GM12891 (cell line): ENCODE measurements around the gene TMOD1.
"Not testable (repeated sequence)": the region's sequence is repeated elsewhere in the genome, so short reads cannot be mapped to it uniquely, and the experiment has no call there.

Experiments used
- DNase-seq: peaks from one replicate; pipeline ENCODE4 v3.0.0; 2011; ENCODE audit warnings: low spot score; ENCODE audit not compliant: insufficient read length
- FAIRE-seq: peaks from 2 replicates; lab custom pipeline; 2011; peaks lifted over from hg19 to GRCh38; lab: Jason Lieb, UNC
- PAX5 ChIP-seq: IDR thresholded peaks from 2 replicates; pipeline ENCODE4 v1.6.1; 2011; ENCODE audit warnings: low read length, moderate library complexity, mild to moderate bottlenecking; ENCODE audit not compliant: insufficient read depth, severe bottlenecking
- POLR2A ChIP-seq: IDR thresholded peaks from 2 replicates; pipeline ENCODE4 v1.6.1; 2011; ENCODE audit warnings: low read depth, low read length, control low read depth
- POLR2AphosphoS5 ChIP-seq: IDR thresholded peaks from 2 replicates; pipeline ENCODE4 v1.6.1; 2011; ENCODE audit warnings: low read depth, low read length, control low read depth
- POU2F2 ChIP-seq: IDR thresholded peaks from 2 replicates; pipeline ENCODE4 v1.6.1; 2011; ENCODE audit warnings: low read depth, mild to moderate bottlenecking, control low read depth, low read length, moderate library complexity
- SPI1 ChIP-seq: IDR thresholded peaks from 2 replicates; pipeline ENCODE4 v1.6.1; 2011; ENCODE audit warnings: low read depth, low read length, control low read depth
- TAF1 ChIP-seq: IDR thresholded peaks from 2 replicates; pipeline ENCODE4 v1.6.1; 2011; ENCODE audit warnings: low read depth, low read length, control low read depth

The TMOD1 gene

GRCh38 chr9:97478301-97478981 is 23.0 kb upstream of the TMOD1 start:
- DNase-seq: no peak
- no peak for FAIRE-seq
- TF ChIP-seq POLR2AphosphoS5 (no peak), SPI1 (no peak), POLR2A (no peak), PAX5 (no peak), POU2F2 (no peak), TAF1 (no peak)

DNA sequence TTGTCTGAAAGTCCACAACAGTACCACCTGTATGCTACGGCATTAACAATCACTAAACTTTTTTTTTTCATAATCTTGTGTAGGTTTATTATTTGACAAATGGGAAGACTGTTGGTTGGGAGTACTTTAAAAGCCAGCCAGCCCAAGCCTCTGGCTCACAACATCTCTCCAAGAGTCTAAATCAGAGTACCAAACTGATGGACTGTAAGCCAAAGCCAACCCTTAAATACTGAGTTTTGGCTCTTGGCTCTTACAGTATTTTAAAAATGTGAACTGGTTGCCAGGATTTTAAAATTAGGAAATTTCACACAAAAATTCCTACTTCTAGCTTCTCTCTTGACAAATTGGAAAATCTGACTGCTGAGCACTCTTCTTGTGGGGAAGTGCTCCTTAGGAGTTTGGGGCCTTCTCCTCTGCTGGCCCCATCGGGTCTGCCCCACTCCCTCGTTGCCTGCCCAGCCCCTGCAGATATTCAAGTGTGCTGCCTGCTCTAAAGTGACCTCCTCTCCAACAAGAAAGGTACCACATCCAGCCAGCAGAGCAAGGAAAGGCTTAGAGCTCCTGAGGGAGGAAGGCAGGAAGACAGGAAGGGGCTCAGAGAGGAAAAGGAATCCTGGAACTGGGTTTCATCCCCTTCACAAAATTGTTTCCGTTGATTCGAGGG is 21.8 kb upstream of the TMOD1 start:
- DNase-seq: no peak
- no peak for FAIRE-seq
- TF ChIP-seq POU2F2: no peak
- no peak for TF ChIP-seq SPI1
- no peak for TF ChIP-seq POLR2AphosphoS5
- TF ChIP-seq POLR2A: no peak
- TF ChIP-seq PAX5: no peak
- TF ChIP-seq TAF1: no peak

- TF ChIP-seq POU2F2 (no peak), TAF1 (no peak), POLR2AphosphoS5 (no peak), POLR2A (no peak)
- DNase-seq (no peak), FAIRE-seq (no peak)
Measured at GRCh38 chr9:97480174-97480573, 21.3 kb upstream of the TMOD1 start.

GRCh38 chr9:97480749-97481148 is 20.7 kb upstream of the TMOD1 start:
- TF ChIP-seq SPI1 (no peak), PAX5 (no peak), POLR2AphosphoS5 (no peak), POLR2A (no peak), TAF1 (no peak), POU2F2 (no peak)
- FAIRE-seq: no peak
- no peak for DNase-seq

DNA sequence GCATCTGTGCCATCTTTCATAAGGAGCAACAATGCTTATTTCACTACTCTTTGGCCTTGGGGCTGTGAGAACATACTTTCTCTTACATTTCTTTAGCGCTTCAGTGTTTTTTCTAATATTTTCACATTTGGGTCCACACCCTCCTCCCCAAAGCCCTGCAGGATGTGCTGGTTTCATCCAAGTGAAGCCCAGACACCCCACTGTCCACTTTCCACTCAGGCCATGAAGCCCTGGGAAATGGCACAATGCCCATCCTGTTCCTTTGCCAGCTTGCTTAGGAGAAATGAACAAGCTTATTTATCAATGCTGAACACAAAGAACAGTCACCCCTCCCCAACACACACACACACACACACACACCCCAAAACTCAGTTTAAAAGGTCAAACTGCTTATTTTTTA is 17.3 kb upstream of the TMOD1 start:
- no peak for DNase-seq
- no peak for FAIRE-seq
- TF ChIP-seq POLR2AphosphoS5 (no peak), POLR2A (no peak), TAF1 (no peak), POU2F2 (no peak), SPI1 (no peak), PAX5 (no peak)

GRCh38 chr9:97487107-97487506 is 14.4 kb upstream of the TMOD1 start:
- no peak for DNase-seq
- no peak for TF ChIP-seq TAF1
- no peak for TF ChIP-seq POLR2A
- no peak for TF ChIP-seq POU2F2
- TF ChIP-seq POLR2AphosphoS5: no peak
- no peak for TF ChIP-seq PAX5
- no peak for TF ChIP-seq SPI1
- peak; percentile 67 for FAIRE-seq

DNA sequence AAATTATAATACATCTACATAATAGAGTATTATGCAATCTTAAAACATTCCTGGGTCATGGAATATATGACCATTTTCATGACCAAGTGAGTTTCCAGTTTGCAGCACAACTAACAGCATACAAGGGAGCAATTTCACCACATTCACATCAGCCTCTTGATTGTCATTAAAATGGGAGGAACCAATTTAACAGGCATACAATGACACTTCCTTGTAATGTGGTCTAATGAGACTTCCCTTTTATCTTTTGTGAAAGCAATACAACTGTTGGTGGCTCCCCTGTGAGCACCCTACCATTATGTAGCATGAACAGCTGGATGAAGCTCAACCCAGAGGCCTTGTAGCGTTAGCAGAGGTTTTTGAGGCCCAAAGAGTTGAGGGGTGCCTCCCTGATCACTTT is 13.6 kb upstream of the TMOD1 start:
- TF ChIP-seq PAX5 (no peak), POLR2A (no peak), POLR2AphosphoS5 (no peak), SPI1 (no peak), POU2F2 (no peak), TAF1 (no peak)
- DNase-seq (no peak), FAIRE-seq (no peak)

DNA sequence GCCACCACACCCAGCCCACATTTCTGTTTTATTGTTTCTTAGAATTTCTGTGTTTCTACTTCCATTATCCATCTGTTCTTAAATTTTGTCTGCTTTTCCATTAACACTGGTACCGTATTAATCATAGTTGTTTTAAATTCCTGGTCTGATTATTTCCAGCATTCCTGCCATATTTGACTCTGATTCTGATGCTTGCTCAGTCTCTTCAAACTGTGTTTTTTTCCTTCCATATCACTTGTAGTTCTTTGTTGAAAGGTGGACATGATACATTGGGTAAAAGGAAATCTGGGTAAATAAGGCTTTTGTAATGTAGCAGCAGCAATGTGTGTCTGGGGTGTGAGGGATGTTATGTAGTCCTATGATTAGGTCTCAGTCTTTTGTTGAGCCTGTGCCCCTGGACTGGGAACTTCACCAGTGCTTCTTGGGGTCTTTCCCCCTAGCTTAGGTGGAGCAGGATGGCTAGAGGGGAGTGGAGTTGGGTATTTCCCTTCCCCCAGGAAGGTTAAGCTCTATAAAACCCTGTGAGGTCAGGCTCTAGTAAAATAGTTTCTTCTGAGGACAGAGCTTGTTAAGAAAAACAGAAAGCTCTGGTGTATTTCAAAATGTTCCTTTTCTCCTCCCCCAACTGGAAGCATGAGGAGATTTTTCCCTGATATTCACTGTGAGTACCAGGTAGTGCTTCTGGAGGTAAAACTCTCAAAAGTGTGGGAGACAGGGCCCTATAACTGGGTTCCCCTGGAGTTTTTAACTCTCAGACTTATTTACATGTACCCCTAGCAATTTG is 10.1 kb upstream of the TMOD1 start:
- DNase-seq (no peak), FAIRE-seq (no peak)
- TF ChIP-seq PAX5 (no peak), TAF1 (no peak), SPI1 (no peak)

GRCh38 chr9:97497558-97498375 is 3.7 kb upstream of the TMOD1 start:
- FAIRE-seq, DNase-seq: not testable (repeated sequence)

- DNase-seq, FAIRE-seq: not testable (repeated sequence)
Measured at GRCh38 chr9:97498846-97499245, 2.6 kb upstream of the TMOD1 start.
